ENCODE data around the gene RILP. TPM values are rescaled to one million over a fixed set of nuclear protein-coding genes. Genes with fewer than 3 reads are reported as not detected.

RILP gene
- total and polyA plus RNA-seq, 10 of the 15 experiments (the other 5 are each of a cell fraction or from before 2014, with no cell fraction given): 0.60 to 6.1 (median 3.3) TPM; not detected in 1

- no peak for TF ChIP-seq ATF2 (IDR thresholded peaks at IDR 0.05; ENCODE audit: low read length)
These were observed 43.7 kb upstream of the RILP start (continued) for GRCh38 chr17:1693339-1693738.

GRCh38 chr17:1690544-1691221 is 41.0 kb upstream of the RILP start:
- no peaks in the 10 kb centered on the region for H4K20me1 ChIP-seq (ENCODE audit: control insufficient read depth, insufficient read depth)
- ChIA-PET POLR2A (interaction anchor here (0.7 kb wide), 2 partner anchors 20 to 820 kb away, joined by 3 read pairs; no protein-coding TSS in a partner anchor), RAD21 (ENCODE audit: unreplicated experiment) (no interaction called here), SMC1A (ENCODE audit: uncharacterized antibody, unreplicated experiment) (no interaction called here), CTCF (interaction anchor here (0.6 kb wide), 1 partner anchor 11 kb away, joined by 3 read pairs; no protein-coding TSS in a partner anchor)
- H3K4me2 ChIP-seq (ENCODE audit: control insufficient read depth, insufficient read depth): no peak overlapping the region
- no peaks in the 10 kb centered on the region for H3K36me3 ChIP-seq (ENCODE audit: control insufficient read depth in 2 of 2, insufficient read depth in 2 of 2, low read length in 1 of 2)
- no peak overlapping the region for H3K4me3 ChIP-seq
- ATAC-seq (no peak), FAIRE-seq (no peak), DNase-seq (ENCODE audit: low read depth, low spot score) (no peak)
- no peak overlapping the region for H3K27ac ChIP-seq (ENCODE audit: control insufficient read depth, insufficient read depth)
- H3K79me2 ChIP-seq (ENCODE audit: control insufficient read depth, insufficient read depth, low read length): no peaks in the 10 kb centered on the region
- no peaks in the 10 kb centered on the region for H3K9me3 ChIP-seq (replicated peaks; ENCODE audit: control insufficient read depth, insufficient read depth, low read length)
- H3K4me1 ChIP-seq (ENCODE audit: control insufficient read depth, insufficient read depth, low read length): peaks cover 4% of the 10 kb centered on the region
- no peak overlapping the region for H2AFZ ChIP-seq (ENCODE audit: control insufficient read depth, low read depth, low read length)
- WGBS (ENCODE audit: insufficient coverage, insufficient replicate concordance, low lambda C conversion rate, missing lambda C conversion rate): 96% methylated on average over 2 of the region's 8 CpGs
- H3K27me3 ChIP-seq (replicated peaks in 1 of 2; ENCODE audit: control insufficient read depth in 2 of 2, insufficient read depth in 2 of 2, low read length in 1 of 2): no peaks in the 10 kb centered on the region
- no peak overlapping the region for H3K9ac ChIP-seq (ENCODE audit: control insufficient read depth, insufficient read depth, low read length)
- in situ Hi-C loops (cut with MboI) (no loop called here), intact Hi-C loops (cut with micrococcal nuclease; ENCODE audit: unreplicated experiment) (no loop called here)
- no TSS peak for BruUV-seq (replicated peaks)
- TF ChIP-seq JUNB (IDR thresholded peaks at IDR 0.05) (no peak), ETV6 (conservative IDR thresholded peaks at IDR 0.05 in 1 of 2, IDR thresholded peaks at IDR 0.05 in 1 of 2; ENCODE audit: borderline replicate concordance in 1 of 2, low read depth in 1 of 2) (no peak), CEBPB (IDR thresholded peaks at IDR 0.05; ENCODE audit: borderline replicate concordance in 1 of 2, low read depth in 2 of 2, low read length in 2 of 2) (no peak), EED (IDR thresholded peaks at IDR 0.05; ENCODE audit: low read depth) (no peak), CBX3 (IDR thresholded peaks at IDR 0.05; ENCODE audit: borderline replicate concordance, low read depth) (no peak), MLLT1 (IDR thresholded peaks at IDR 0.05) (no peak), ZNF24 (IDR thresholded peaks at IDR 0.05) (no peak), IKZF1 (conservative IDR thresholded peaks at IDR 0.05) (no peak), TARDBP (IDR thresholded peaks at IDR 0.05; ENCODE audit: borderline replicate concordance) (no peak), NRF1 (conservative IDR thresholded peaks at IDR 0.05; ENCODE audit: low read depth, low read length) (no peak), SMARCA5 (IDR thresholded peaks at IDR 0.05) (no peak), CTCF (IDR thresholded peaks at IDR 0.05 in 2 of 3, conservative IDR thresholded peaks at IDR 0.05 in 1 of 3; ENCODE audit: control insufficient read depth in 2 of 3, extremely low read depth in 1 of 3, insufficient read depth in 1 of 3, low read depth in 3 of 3, low read length in 3 of 3) (no peak), GABPA (IDR thresholded peaks at IDR 0.05; ENCODE audit: low read depth) (no peak)

Data from GM12878 (cell line).